NCI-H2196 treated with DMSO at 0.1 percent for 48 hours (cell line): ENCODE data around the gene ZDHHC19.
"Not testable (repeated sequence)": the region's sequence is repeated elsewhere in the genome, so short reads cannot be mapped to it uniquely, and the experiment has no call there.

Experiments used
- DNase-seq: peaks from one replicate; lab custom pipeline; 2025; ENCODE audit not compliant: unreplicated experiment; lab: John Stamatoyannopoulos, UW

ZDHHC19 gene

GRCh38 chr3:196205442-196206205 lies 5.6 kb downstream of the ZDHHC19 start:
- DNase-seq, result not testable (repeated sequence)

- no peak for DNase-seq
Measured at GRCh38 chr3:196203846-196204245, 7.4 kb downstream of the ZDHHC19 start.

- no peak for DNase-seq
Measured at GRCh38 chr3:196202516-196202970, 8.7 kb downstream of the ZDHHC19 start.

- DNase-seq, result peak; percentile 43
Measured at GRCh38 chr3:196198771-196199753, 12.1 kb downstream of the ZDHHC19 start.

- DNase-seq, result no peak
Measured at GRCh38 chr3:196198081-196198675, 13.0 kb downstream of the ZDHHC19 start.

GRCh38 chr3:196197524-196197923 lies 13.7 kb downstream of the ZDHHC19 start:
- DNase-seq, result no peak

- no peak for DNase-seq
Measured at GRCh38 chr3:196195664-196196265, 15.4 kb downstream of the ZDHHC19 start.

- DNase-seq, result no peak
Measured at GRCh38 chr3:196194542-196194915, 16.7 kb downstream of the ZDHHC19 start.

- DNase-seq, result no peak
Measured at GRCh38 chr3:196193736-196194541, 17.3 kb downstream of the ZDHHC19 start.

GRCh38 chr3:196193133-196193735 lies 18.0 kb downstream of the ZDHHC19 start:
- DNase-seq, result peak; percentile 61

GRCh38 chr3:196192524-196193051 lies 18.6 kb downstream of the ZDHHC19 start:
- no peak for DNase-seq

- DNase-seq, result no peak
Measured at GRCh38 chr3:196192036-196192523, 19.1 kb downstream of the ZDHHC19 start.

GRCh38 chr3:196189566-196190347 lies 21.4 kb downstream of the ZDHHC19 start:
- DNase-seq, result no peak

- peak; percentile 73 for DNase-seq
Measured at GRCh38 chr3:196186651-196187573, 24.3 kb downstream of the ZDHHC19 start.

GRCh38 chr3:196184881-196185280 lies 26.3 kb downstream of the ZDHHC19 start:
- no peak for DNase-seq

GRCh38 chr3:196184169-196184432 lies 27.1 kb downstream of the ZDHHC19 start:
- DNase-seq, result not testable (repeated sequence)

GRCh38 chr3:196181127-196181546 lies 30.1 kb downstream of the ZDHHC19 start:
- no peak for DNase-seq

- DNase-seq, result no peak
Measured at GRCh38 chr3:196180346-196180745, 30.9 kb downstream of the ZDHHC19 start.
